Left lung (tissue), 10 donors: ENCODE measurements around the gene MAGI1. TPM values are rescaled to one million over a fixed set of nuclear protein-coding genes. Genes with fewer than 3 reads are reported as not detected.

ENCODE experiments used
- ATAC-seq: fragments of 200-7000 bp; cut with Tn5 transposase; one replicate; pipeline ENCODE4 v1.9.1; 2020; ENCODE audit warnings: moderate library complexity
- DNase-seq, 4 donors: peaks; one replicate each; pipeline ENCODE4 v3.0.0-alpha.2; 2013 to 2020
- H3K27ac ChIP-seq, 2 donors: fragments of 200-600 bp; sonication (generic) in 1 of 2; one replicate each; pipeline versions ENCODE4 v1.5.0 to v1.8.0; 2020 to 2021
- H3K27me3 ChIP-seq, 2 donors: fragments of 200-600 bp; sonication (generic) in 1 of 2; one replicate each; pipeline versions ENCODE4 v1.5.0 to v1.8.0; 2020 to 2021
- H3K36me3 ChIP-seq, 2 donors: fragments of 200-600 bp; sonication (generic) in 1 of 2; one replicate each; pipeline versions ENCODE4 v1.5.0 to v1.8.0; 2020 to 2021
- H3K4me1 ChIP-seq, 2 donors: fragments of 200-600 bp; one replicate each; pipeline ENCODE4 v1.8.0; 2021
- H3K4me3 ChIP-seq, 2 donors: fragments of 200-600 bp; sonication (generic) in 1 of 2; one replicate each; pipeline versions ENCODE4 v1.5.0 to v1.8.0; 2020 to 2021; ENCODE audit warnings: mild to moderate bottlenecking in 1 of 2
- H3K9me3 ChIP-seq, 2 donors: fragments of 200-600 bp; sonication (generic) in 1 of 2; one replicate each; pipeline versions ENCODE4 v1.5.0 to v1.8.0; 2020 to 2021
- intact Hi-C, 2 donors: fragments of 100-400 bp; cut with DNase I; formaldehyde crosslinking; loops; one replicate each; pipeline versions ENCODE4 v1.11.2 to v1.14.2; 2022
- polyA plus RNA-seq, 6 donors: library from polyadenylated mRNA; unstranded; fragments of 120-200 nt; gene quantifications; one replicate each; pipeline ENCODE4 v1.2.1, GENCODE V29; 2013; ENCODE audit not compliant: insufficient read length in 6 of 6
- total RNA-seq, 2 donors: library from RNA; stranded (reverse); fragmentation: NEBNext Ultra II Directional; extraction: Animal tissue kit (Norgen Biotek cat#: 25700); gene quantifications; one replicate each; pipeline ENCODE4 v1.2.1, GENCODE V29; 2021
- TF ChIP-seq, protein P1 (sequence below), 2 donors: fragments of 200-600 bp; sonication (generic) in 1 of 2; IDR thresholded peaks; one replicate each; pipeline versions ENCODE4 v1.5.0 to v1.8.0; 2021; ENCODE audit warnings: antibody characterized with exemption in 2 of 2
- donor health status: DM: no; HTN: yes; CAD: no.
- donor health status: DM: no; HTN: no; CAD: no.

Gene MAGI1
- total and polyA plus RNA-seq, 8 donors = 25.4 to 32.0 (median 28.7) TPM

DNA sequence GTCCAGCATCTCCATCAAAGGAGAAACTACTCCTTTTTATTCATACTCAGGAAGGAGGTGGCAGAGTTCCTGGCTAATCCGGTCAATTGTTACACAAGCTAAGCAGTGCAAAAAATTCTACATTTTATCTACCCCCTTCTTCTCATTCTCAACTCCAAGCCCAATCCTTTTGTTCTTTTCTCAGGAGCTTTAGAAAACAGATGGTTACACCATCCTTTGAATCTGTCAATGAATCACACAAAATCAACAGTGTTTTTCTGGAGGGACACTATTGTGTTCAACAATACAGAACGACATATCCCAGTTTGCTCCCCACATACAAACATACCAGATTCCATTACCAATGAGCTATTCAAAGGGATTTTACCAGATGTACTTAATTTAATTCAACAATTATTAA lies 362.1 kb downstream of the MAGI1 start:
- DNase-seq (no peak), ATAC-seq (no peak)
- intact Hi-C loops = no loop called here
- Histone ChIP-seq H3K4me1 (no peaks in the 10 kb centered on the region), H3K36me3 (no peaks in the 10 kb centered on the region), H3K9me3 (no peaks in the 10 kb centered on the region), H3K27ac (no peak overlapping the region), H3K27me3 (no peaks in the 10 kb centered on the region), H3K4me3 (no peak overlapping the region)
- TF ChIP-seq, protein P1, sequence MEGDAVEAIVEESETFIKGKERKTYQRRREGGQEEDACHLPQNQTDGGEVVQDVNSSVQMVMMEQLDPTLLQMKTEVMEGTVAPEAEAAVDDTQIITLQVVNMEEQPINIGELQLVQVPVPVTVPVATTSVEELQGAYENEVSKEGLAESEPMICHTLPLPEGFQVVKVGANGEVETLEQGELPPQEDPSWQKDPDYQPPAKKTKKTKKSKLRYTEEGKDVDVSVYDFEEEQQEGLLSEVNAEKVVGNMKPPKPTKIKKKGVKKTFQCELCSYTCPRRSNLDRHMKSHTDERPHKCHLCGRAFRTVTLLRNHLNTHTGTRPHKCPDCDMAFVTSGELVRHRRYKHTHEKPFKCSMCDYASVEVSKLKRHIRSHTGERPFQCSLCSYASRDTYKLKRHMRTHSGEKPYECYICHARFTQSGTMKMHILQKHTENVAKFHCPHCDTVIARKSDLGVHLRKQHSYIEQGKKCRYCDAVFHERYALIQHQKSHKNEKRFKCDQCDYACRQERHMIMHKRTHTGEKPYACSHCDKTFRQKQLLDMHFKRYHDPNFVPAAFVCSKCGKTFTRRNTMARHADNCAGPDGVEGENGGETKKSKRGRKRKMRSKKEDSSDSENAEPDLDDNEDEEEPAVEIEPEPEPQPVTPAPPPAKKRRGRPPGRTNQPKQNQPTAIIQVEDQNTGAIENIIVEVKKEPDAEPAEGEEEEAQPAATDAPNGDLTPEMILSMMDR (IDR thresholded peaks at IDR 0.05) = no peak

DNA sequence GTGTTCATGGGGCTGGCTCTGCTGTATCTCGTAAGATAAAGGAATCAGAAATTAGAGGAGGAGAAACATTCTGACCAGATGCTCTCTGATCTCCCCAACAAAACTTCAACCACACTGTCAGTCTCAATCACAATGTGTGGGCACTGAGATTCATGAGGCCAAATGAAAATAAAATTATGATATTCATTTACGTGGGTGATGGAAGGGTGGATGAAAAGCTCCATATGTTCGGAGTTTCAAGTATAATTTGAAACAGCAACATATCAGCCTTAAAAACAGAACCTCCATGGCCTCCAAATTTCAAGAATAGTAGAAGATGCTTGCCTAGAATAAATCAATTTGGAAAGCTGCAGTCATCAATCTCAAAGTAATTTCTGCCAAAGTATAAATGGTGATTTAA lies 363.7 kb downstream of the MAGI1 start:
- DNase-seq (no peak), ATAC-seq (no peak)
- TF ChIP-seq, protein P1 (IDR thresholded peaks at IDR 0.05) = no peak
- Histone ChIP-seq H3K9me3 (no peaks in the 10 kb centered on the region), H3K27ac (no peak overlapping the region), H3K27me3 (no peaks in the 10 kb centered on the region), H3K36me3 (no peaks in the 10 kb centered on the region), H3K4me3 (no peak overlapping the region), H3K4me1 (no peaks in the 10 kb centered on the region)
- intact Hi-C loops = no loop called here

DNA sequence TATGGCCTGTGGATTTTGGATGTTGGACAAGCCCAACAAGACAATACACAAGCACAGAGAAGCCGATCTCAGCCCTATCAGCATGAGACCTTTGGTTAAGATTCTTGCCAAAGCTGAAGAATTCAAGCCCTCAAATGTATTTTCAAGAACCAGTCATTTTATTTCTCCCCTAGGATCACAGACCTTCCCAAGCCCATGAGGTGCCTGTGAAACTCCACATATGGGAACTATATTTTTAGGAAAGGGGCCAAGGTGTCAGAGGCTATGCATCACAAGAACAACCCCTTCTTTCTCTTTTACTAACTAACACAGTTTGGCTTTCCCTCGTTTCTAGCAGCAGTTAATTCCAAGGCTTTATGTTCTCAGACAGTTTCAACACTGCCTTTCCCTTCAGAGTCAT lies 364.5 kb downstream of the MAGI1 start:
- ATAC-seq = no peak
- no peak overlapping the region for H3K27ac ChIP-seq
- no peaks in the 10 kb centered on the region for H3K4me1 ChIP-seq
- DNase-seq = peak in 2 of 4 donors; percentile 66 to 76
- H3K9me3 ChIP-seq = no peaks in the 10 kb centered on the region
- intact Hi-C loops = no loop called here
- TF ChIP-seq, protein P1 (IDR thresholded peaks at IDR 0.05) = no peak
- no peak overlapping the region for H3K4me3 ChIP-seq
- no peaks in the 10 kb centered on the region for H3K36me3 ChIP-seq
- no peaks in the 10 kb centered on the region for H3K27me3 ChIP-seq

GRCh38 chr3:65672871-65673815 lies 365.6 kb downstream of the MAGI1 start:
- Histone ChIP-seq H3K27ac (no peak overlapping the region), H3K36me3 (no peaks in the 10 kb centered on the region), H3K9me3 (no peaks in the 10 kb centered on the region), H3K27me3 (no peaks in the 10 kb centered on the region), H3K4me1 (no peaks in the 10 kb centered on the region), H3K4me3 (no peak overlapping the region)
- ATAC-seq = peak; percentile 70
- TF ChIP-seq, protein P1 (IDR thresholded peaks at IDR 0.05) = peak; percentile 63
- peak in 2 of 4 donors; percentile 45 to 67 for DNase-seq
- intact Hi-C loops = no loop called here

DNA sequence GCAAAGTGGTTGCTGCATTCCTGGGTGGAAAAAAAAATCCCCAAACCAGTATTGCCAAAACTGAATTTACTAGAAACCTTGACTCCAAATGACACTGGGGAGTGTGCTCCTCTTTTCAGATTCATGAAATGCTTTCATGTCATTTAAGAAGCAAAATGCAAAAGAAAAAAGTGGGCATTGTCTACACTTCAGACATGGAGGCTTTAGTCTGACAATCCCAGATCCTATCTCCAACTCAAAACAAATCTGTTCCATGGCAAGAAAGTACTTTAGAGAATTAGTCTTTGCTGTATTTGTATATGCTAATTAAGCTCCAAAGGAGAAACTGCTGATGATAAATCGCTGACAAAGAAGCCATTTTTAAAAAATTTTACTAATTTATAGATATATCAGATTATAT lies 366.7 kb downstream of the MAGI1 start:
- no peaks in the 10 kb centered on the region for H3K27me3 ChIP-seq
- DNase-seq = no peak
- H3K4me1 ChIP-seq = no peaks in the 10 kb centered on the region
- H3K36me3 ChIP-seq = no peaks in the 10 kb centered on the region
- no peak overlapping the region for H3K27ac ChIP-seq
- TF ChIP-seq, protein P1 (IDR thresholded peaks at IDR 0.05) = no peak
- no peak for ATAC-seq
- intact Hi-C loops = no loop called here
- H3K9me3 ChIP-seq = no peaks in the 10 kb centered on the region
- no peak overlapping the region for H3K4me3 ChIP-seq
